ENCODE results near the gene COPS6. TPM values are rescaled to one million over a fixed set of nuclear protein-coding genes. Genes with fewer than 3 reads are reported as not detected.

COPS6 gene
- polyA plus RNA-seq (2011; rRNA removed) = 265 and 308 TPM in 2 replicates
- polyA minus RNA-seq (2011; rRNA and poly(A)+ RNA removed) = 231 and 316 TPM in 2 replicates

DNA sequence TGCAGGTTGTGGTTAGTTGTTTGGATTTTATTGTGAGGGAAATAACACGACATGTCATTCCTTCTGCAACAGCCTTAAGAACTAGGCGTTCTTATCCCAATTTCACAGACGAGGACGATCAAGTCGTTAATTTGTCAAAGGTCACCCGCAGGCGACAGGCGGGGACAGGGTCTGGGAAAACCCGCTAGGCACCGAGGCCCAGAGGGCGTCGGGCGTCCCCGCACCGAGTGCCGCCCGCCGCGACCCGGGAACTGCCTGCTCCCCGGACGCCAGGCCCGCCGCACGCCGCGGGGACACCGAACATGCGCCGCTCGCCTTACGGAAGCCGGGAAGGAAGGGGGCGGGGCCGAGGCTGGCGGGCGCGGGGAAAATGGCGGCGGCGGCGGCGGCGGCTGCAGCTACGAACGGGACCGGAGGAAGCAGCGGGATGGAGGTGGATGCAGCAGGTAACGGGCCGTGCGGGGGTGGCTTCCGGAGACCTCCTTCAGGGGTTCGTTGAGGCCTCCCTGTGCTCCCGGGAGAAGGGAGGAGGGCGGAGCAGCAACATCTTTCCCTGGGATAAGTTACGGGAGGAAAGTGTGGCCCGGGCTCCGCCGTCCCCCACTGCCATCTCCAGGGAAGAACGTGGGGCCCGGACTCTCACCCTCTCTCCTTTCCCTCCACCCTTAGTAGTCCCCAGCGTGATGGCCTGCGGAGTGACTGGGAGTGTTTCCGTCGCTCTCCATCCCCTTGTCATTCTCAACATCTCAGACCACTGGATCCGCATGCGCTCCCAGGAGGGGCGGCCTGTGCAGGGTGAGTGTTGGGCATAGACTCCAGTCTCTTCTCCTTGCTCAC lies at the start of gene COPS6:
Gene COPS6, plus strand, starts transcription at position 349 of the 837 bp plus-strand sequence. Its CDS starts 22 bp downstream, at position 371.
- no peak for DNase-seq (ENCODE audit: low read depth, low spot score)
- ChIA-PET POLR2A (interaction anchor here (0.6 to 5.2 kb wide), 2 partner anchors 13 to 63 kb away, joined by 4 to 67 read pairs; partner anchors contain the start of genes AP4M1 and MCM7), CTCF (no interaction called here)
- H3K9me3 ChIP-seq (ENCODE audit: control insufficient read depth, insufficient read depth, low read length) = no peaks in the 10 kb centered on the region; the same call in 1 of the 2 replicates
- H3K4me3 ChIP-seq (ENCODE audit: low read depth, low read length) = peak within 1 kb of the TSS; percentile 91
- TF ChIP-seq, protein P1, sequence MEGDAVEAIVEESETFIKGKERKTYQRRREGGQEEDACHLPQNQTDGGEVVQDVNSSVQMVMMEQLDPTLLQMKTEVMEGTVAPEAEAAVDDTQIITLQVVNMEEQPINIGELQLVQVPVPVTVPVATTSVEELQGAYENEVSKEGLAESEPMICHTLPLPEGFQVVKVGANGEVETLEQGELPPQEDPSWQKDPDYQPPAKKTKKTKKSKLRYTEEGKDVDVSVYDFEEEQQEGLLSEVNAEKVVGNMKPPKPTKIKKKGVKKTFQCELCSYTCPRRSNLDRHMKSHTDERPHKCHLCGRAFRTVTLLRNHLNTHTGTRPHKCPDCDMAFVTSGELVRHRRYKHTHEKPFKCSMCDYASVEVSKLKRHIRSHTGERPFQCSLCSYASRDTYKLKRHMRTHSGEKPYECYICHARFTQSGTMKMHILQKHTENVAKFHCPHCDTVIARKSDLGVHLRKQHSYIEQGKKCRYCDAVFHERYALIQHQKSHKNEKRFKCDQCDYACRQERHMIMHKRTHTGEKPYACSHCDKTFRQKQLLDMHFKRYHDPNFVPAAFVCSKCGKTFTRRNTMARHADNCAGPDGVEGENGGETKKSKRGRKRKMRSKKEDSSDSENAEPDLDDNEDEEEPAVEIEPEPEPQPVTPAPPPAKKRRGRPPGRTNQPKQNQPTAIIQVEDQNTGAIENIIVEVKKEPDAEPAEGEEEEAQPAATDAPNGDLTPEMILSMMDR (IDR thresholded peaks at IDR 0.05; ENCODE audit: low read depth, low read length) = no peak
- no peaks in the 10 kb centered on the region for H3K27me3 ChIP-seq (ENCODE audit: control insufficient read depth, insufficient read depth, low read length)
- peak within 1 kb of the TSS; percentile 97 for H3K27ac ChIP-seq (ENCODE audit: low read depth, low read length)

DNA sequence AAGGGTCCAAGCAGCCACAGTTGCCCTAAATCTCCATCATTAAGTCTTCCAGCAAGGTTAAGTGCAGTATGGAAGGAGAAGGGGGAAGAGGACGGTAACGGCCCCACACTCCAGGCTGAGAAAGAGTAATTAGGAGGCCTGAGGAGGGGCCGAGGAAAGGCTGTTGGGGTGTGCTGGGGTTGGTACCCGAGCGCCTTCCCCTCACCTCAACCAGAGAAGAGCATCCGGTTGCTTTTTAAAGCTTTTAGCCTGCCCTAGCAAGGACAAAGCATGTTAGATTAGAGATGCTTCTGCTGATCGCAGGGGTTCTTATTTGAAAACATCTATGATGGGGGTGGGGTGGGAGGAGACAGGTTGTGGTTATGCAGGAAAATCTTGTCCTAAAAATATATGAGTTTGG lies 48.2 kb upstream of the COPS6 start:
- POLR2A ChIA-PET = interaction anchor here (0.5 kb wide), 1 partner anchor 19 kb away, joined by 4 read pairs; no protein-coding TSS in a partner anchor
- Histone ChIP-seq H3K9me3 (ENCODE audit: control insufficient read depth, insufficient read depth, low read length) (no peaks in the 10 kb centered on the region), H3K4me3 (ENCODE audit: low read depth, low read length) (no peak overlapping the region), H3K27me3 (ENCODE audit: control insufficient read depth, insufficient read depth, low read length) (no peaks in the 10 kb centered on the region), H3K27ac (ENCODE audit: low read depth, low read length) (peak overlapping the region; percentile 21)
- no peak for DNase-seq (ENCODE audit: low read depth, low spot score)
- TF ChIP-seq, protein P1 (IDR thresholded peaks at IDR 0.05; ENCODE audit: low read depth, low read length) = no peak
- CTCF ChIA-PET = interaction anchor here (0.5 to 1.0 kb wide), 2 partner anchors 13 to 19 kb away, joined by 3 to 4 read pairs; no protein-coding TSS in a partner anchor

DNA sequence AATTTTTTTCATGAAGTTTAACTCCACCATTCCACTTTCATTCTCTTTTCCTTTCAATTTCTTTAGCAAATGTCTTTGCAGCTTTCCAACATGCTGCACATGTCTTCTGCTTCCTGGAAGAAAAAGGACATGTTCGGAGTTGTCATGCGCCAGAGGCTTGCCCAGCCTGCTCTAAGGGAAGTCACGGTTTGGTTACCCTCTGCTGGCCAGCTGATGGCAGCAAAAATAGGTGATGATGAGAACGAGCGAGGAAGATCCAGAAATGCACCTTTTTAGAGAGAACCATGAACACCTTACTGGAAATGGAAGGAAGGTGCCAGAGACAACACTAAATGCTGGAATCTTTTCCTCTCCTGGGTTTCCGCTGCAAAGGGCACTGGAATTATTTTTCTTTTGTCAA lies 44.1 kb upstream of the COPS6 start:
- Histone ChIP-seq H3K4me3 (ENCODE audit: low read depth, low read length) (no peak overlapping the region), H3K27ac (ENCODE audit: low read depth, low read length) (no peak overlapping the region), H3K9me3 (ENCODE audit: control insufficient read depth, insufficient read depth, low read length) (no peaks in the 10 kb centered on the region), H3K27me3 (ENCODE audit: control insufficient read depth, insufficient read depth, low read length) (no peaks in the 10 kb centered on the region)
- DNase-seq (ENCODE audit: low read depth, low spot score) = no peak
- TF ChIP-seq, protein P1 (IDR thresholded peaks at IDR 0.05; ENCODE audit: low read depth, low read length) = no peak
- CTCF ChIA-PET = no interaction called here
- POLR2A ChIA-PET = interaction anchor here (0.7 kb wide), 1 partner anchor 33 kb away, joined by 7 read pairs; no protein-coding TSS in a partner anchor

DNA sequence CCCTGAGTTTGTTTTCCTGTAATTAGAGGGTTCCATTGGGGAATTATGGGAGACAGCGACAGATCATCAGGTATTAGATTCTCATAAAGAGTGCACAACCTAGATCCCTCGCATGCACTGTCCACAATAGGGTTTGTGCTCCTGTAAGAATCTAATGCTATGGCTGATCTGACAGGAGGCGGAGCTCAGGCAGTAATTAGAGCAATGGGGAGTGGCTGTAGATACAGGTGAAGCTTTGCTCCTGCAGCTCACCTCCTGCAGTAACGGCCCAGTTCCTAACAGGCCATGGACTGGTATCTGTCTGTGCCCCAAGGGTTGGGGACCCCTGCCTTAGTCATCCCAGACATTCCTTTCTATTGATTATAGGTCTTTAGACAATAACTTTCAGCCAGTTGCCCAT lies 40.1 kb upstream of the COPS6 start:
- Histone ChIP-seq H3K27me3 (ENCODE audit: control insufficient read depth, insufficient read depth, low read length) (no peaks in the 10 kb centered on the region), H3K9me3 (ENCODE audit: control insufficient read depth, insufficient read depth, low read length) (no peaks in the 10 kb centered on the region), H3K27ac (ENCODE audit: low read depth, low read length) (no peak overlapping the region), H3K4me3 (ENCODE audit: low read depth, low read length) (no peak overlapping the region)
- POLR2A ChIA-PET = interaction anchor here (1.7 kb wide), 1 partner anchor 13 kb away, joined by 7 read pairs; no protein-coding TSS in a partner anchor
- no peak for DNase-seq (ENCODE audit: low read depth, low spot score)
- CTCF ChIA-PET = interaction anchor here (0.5 to 11.8 kb wide), 2 partner anchors 55 to 266 kb away, joined by 3 to 174 read pairs; no protein-coding TSS in a partner anchor
- TF ChIP-seq, protein P1 (IDR thresholded peaks at IDR 0.05; ENCODE audit: low read depth, low read length) = no peak

All from AG04450 (cell line).